NCI-H2196 (cell line): Measurements from ENCODE around the gene TBCEL.
"Not testable (repeated sequence)": the region's sequence is repeated elsewhere in the genome, so short reads cannot be mapped to it uniquely, and the experiment has no call there.

Source experiments
- DNase-seq: peaks from one replicate; lab custom pipeline; 2025; ENCODE audit not compliant: unreplicated experiment; lab: John Stamatoyannopoulos, UW

TBCEL gene

GRCh38 chr11:121105063-121105480, 81.2 kb downstream of the TBCEL start:
- no peak for DNase-seq

GRCh38 chr11:121105481-121106195, 81.7 kb downstream of the TBCEL start:
- DNase-seq: no peak

GRCh38 chr11:121106812-121107211, 82.9 kb downstream of the TBCEL start:
- DNase-seq: no peak

- DNase-seq: no peak
Observed at GRCh38 chr11:121108413-121108812, 84.5 kb downstream of the TBCEL start.

- DNase-seq: no peak
Observed at GRCh38 chr11:121109471-121109870, 85.6 kb downstream of the TBCEL start.

GRCh38 chr11:121109916-121110586, 86.1 kb downstream of the TBCEL start:
- DNase-seq: no peak

GRCh38 chr11:121110871-121111724, 87.2 kb downstream of the TBCEL start:
- no peak for DNase-seq

- DNase-seq: peak; percentile 57
Observed at GRCh38 chr11:121112498-121113455, 88.9 kb downstream of the TBCEL start.

- DNase-seq: no peak
Observed at GRCh38 chr11:121113611-121114010, 89.7 kb downstream of the TBCEL start.

GRCh38 chr11:121115024-121115423, 91.1 kb downstream of the TBCEL start:
- DNase-seq: not testable (repeated sequence)

GRCh38 chr11:121117788-121118187, 93.9 kb downstream of the TBCEL start:
- no peak for DNase-seq

GRCh38 chr11:121119440-121119839, 95.5 kb downstream of the TBCEL start:
- no peak for DNase-seq

- no peak for DNase-seq
Observed at GRCh38 chr11:121122328-121122727, 98.4 kb downstream of the TBCEL start.

- no peak for DNase-seq
Observed at GRCh38 chr11:121123496-121124069, 99.7 kb downstream of the TBCEL start.

- no peak for DNase-seq
Observed at GRCh38 chr11:121127809-121128208, 103.9 kb downstream of the TBCEL start.

- no peak for DNase-seq
Observed at GRCh38 chr11:121129362-121130340, 105.7 kb downstream of the TBCEL start.

- DNase-seq: no peak
Observed at GRCh38 chr11:121131656-121132055, 107.8 kb downstream of the TBCEL start.

GRCh38 chr11:121132211-121132976, 108.5 kb downstream of the TBCEL start:
- no peak for DNase-seq
